Jurkat, Clone E6-1 (cell line): ENCODE measurements around the gene DTNB.

Source experiments
- DNase-seq: peaks from one replicate; pipeline ENCODE4 v3.0.0-alpha.2; 2011; ENCODE audit warnings: low read depth, low spot score
- H3K4me3 ChIP-seq: 2 replicates; pipeline ENCODE4 v1.5.1; 2011; ENCODE audit warnings: mild to moderate bottlenecking, low read length, control low read depth, moderate library complexity

DTNB gene

GRCh38 chr2:25524507-25524906 lies 148.9 kb downstream of the DTNB start:
- no peak overlapping the region for H3K4me3 ChIP-seq
- no peak for DNase-seq

GRCh38 chr2:25523060-25523459 lies 150.3 kb downstream of the DTNB start:
- H3K4me3 ChIP-seq, result no peak overlapping the region

GRCh38 chr2:25521665-25522387 lies 151.6 kb downstream of the DTNB start:
- DNase-seq, result peak; percentile 80
- peak overlapping the region; percentile 13; the same call in 1 of the 2 replicates for H3K4me3 ChIP-seq

More at GRCh38 chr2:25523060-25523459, 150.3 kb downstream of the DTNB start:
- no peak for DNase-seq

GRCh38 chr2:25521126-25521525 lies 152.3 kb downstream of the DTNB start:
- no peak overlapping the region for H3K4me3 ChIP-seq
- DNase-seq, result no peak

- DNase-seq, result no peak
- H3K4me3 ChIP-seq, result no peak overlapping the region
These were observed 155.7 kb downstream of the DTNB start for GRCh38 chr2:25517701-25518100.

- no peak overlapping the region for H3K4me3 ChIP-seq
- DNase-seq, result no peak
These were observed 159.2 kb downstream of the DTNB start for GRCh38 chr2:25514043-25514637.

GRCh38 chr2:25512707-25513106 lies 160.7 kb downstream of the DTNB start:
- no peak overlapping the region for H3K4me3 ChIP-seq
- DNase-seq, result no peak

- no peak for DNase-seq
- H3K4me3 ChIP-seq, result no peak overlapping the region
These were observed 167.2 kb downstream of the DTNB start for GRCh38 chr2:25506226-25506625.

GRCh38 chr2:25505622-25506021 lies 167.8 kb downstream of the DTNB start:
- DNase-seq, result no peak
- H3K4me3 ChIP-seq, result no peak overlapping the region

- H3K4me3 ChIP-seq, result no peak overlapping the region
- DNase-seq, result no peak
These were observed 168.2 kb downstream of the DTNB start for GRCh38 chr2:25505182-25505581.

GRCh38 chr2:25504266-25504665 lies 169.1 kb downstream of the DTNB start:
- DNase-seq, result no peak
- H3K4me3 ChIP-seq, result no peak overlapping the region

- no peak for DNase-seq
- H3K4me3 ChIP-seq, result no peak overlapping the region
These were observed 174.2 kb downstream of the DTNB start for GRCh38 chr2:25499157-25499556.

GRCh38 chr2:25497918-25498407 lies 175.4 kb downstream of the DTNB start:
- no peak overlapping the region for H3K4me3 ChIP-seq
- DNase-seq, result no peak

- no peak for DNase-seq
- no peak overlapping the region for H3K4me3 ChIP-seq
These were observed 176.0 kb downstream of the DTNB start for GRCh38 chr2:25497229-25497917.

GRCh38 chr2:25494616-25495015 lies 178.8 kb downstream of the DTNB start:
- no peak for DNase-seq
- H3K4me3 ChIP-seq, result no peak overlapping the region

GRCh38 chr2:25493207-25493606 lies 180.2 kb downstream of the DTNB start:
- H3K4me3 ChIP-seq, result no peak overlapping the region
- no peak for DNase-seq

GRCh38 chr2:25492726-25493125 lies 180.7 kb downstream of the DTNB start:
- no peak for DNase-seq
- H3K4me3 ChIP-seq, result no peak overlapping the region

- DNase-seq, result no peak
- no peak overlapping the region for H3K4me3 ChIP-seq
These were observed 181.3 kb downstream of the DTNB start for GRCh38 chr2:25491966-25492532.

- no peak overlapping the region for H3K4me3 ChIP-seq
These were observed 182.2 kb downstream of the DTNB start for GRCh38 chr2:25491003-25491696.

More at GRCh38 chr2:25491003-25491696, 182.2 kb downstream of the DTNB start:
- no peak for DNase-seq
